PC-9 (cell line): ENCODE results near the gene NSMCE1.

Source experiments
- EZH2 ChIP-seq: fragments of 200-600 bp; sonication (generic); IDR thresholded peaks from 2 replicates; pipeline ENCODE4 v1.8.0; 2017; ENCODE audit warnings: antibody characterized with exemption, low read depth
- TF ChIP-seq, protein P1 (sequence below): fragments of 200-600 bp; sonication (generic); conservative IDR thresholded peaks from 2 replicates; pipeline ENCODE4 v1.6.1; 2017; ENCODE audit warnings: mixed run types, antibody characterized with exemption, mild to moderate bottlenecking, moderate library complexity

GRCh38 chr16:27179500-27180072, 89.0 kb downstream of the NSMCE1 start:
- TF ChIP-seq, protein P1, sequence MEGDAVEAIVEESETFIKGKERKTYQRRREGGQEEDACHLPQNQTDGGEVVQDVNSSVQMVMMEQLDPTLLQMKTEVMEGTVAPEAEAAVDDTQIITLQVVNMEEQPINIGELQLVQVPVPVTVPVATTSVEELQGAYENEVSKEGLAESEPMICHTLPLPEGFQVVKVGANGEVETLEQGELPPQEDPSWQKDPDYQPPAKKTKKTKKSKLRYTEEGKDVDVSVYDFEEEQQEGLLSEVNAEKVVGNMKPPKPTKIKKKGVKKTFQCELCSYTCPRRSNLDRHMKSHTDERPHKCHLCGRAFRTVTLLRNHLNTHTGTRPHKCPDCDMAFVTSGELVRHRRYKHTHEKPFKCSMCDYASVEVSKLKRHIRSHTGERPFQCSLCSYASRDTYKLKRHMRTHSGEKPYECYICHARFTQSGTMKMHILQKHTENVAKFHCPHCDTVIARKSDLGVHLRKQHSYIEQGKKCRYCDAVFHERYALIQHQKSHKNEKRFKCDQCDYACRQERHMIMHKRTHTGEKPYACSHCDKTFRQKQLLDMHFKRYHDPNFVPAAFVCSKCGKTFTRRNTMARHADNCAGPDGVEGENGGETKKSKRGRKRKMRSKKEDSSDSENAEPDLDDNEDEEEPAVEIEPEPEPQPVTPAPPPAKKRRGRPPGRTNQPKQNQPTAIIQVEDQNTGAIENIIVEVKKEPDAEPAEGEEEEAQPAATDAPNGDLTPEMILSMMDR: peak; percentile 88
- no peak for TF ChIP-seq EZH2
